Activated T-cell treated with anti-CD3 and anti-CD28 coated beads, Interleukin-2, amount 50 U/mL, for 24 hours (primary cell): Measurements from ENCODE around the gene NRL.

Source experiments
- DNase-seq: peaks from one replicate; pipeline ENCODE4 v3.0.0-alpha.2; 2020
- H3K27ac Mint-ChIP-seq: 2 replicates; pipeline ENCODE4 v1.8.0; 2020; ENCODE audit warnings: mild to moderate bottlenecking, mixed read lengths
- H3K27me3 Mint-ChIP-seq: 2 replicates; pipeline ENCODE4 v1.8.0; 2020; ENCODE audit warnings: mixed read lengths
- H3K36me3 Mint-ChIP-seq: 2 replicates; pipeline ENCODE4 v1.8.0; 2020; ENCODE audit warnings: low read depth, mixed read lengths
- H3K4me1 Mint-ChIP-seq: 2 replicates; pipeline ENCODE4 v1.8.0; 2020; ENCODE audit warnings: low read depth, mixed read lengths
- H3K4me3 Mint-ChIP-seq: 2 replicates; pipeline ENCODE4 v1.8.0; 2020; ENCODE audit warnings: mild to moderate bottlenecking, moderate library complexity, mixed read lengths
- H3K9me3 Mint-ChIP-seq: 2 replicates; pipeline ENCODE4 v1.8.0; 2020; ENCODE audit warnings: mixed read lengths

Gene NRL

DNA sequence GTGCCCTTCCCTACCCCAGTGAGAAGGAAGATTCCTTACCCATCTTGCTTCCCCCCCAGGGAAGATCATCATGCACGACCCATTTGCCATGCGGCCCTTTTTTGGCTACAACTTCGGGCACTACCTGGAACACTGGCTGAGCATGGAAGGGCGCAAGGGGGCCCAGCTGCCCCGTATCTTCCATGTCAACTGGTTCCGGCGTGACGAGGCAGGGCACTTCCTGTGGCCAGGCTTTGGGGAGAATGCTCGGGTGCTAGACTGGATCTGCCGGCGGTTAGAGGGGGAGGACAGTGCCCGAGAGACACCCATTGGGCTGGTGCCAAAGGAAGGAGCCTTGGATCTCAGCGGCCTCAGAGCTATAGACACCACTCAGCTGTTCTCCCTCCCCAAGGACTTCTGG is 11.3 kb downstream of the NRL start:
- peaks cover 65% of the 10 kb centered on the region for H3K36me3 Mint-ChIP-seq
- H3K4me3 Mint-ChIP-seq, result no peak overlapping the region
- H3K9me3 Mint-ChIP-seq, result no peaks in the 10 kb centered on the region
- no peak overlapping the region for H3K27ac Mint-ChIP-seq
- H3K27me3 Mint-ChIP-seq, result no peaks in the 10 kb centered on the region
- DNase-seq, result no peak
- H3K4me1 Mint-ChIP-seq, result peaks cover 8% of the 10 kb centered on the region

DNA sequence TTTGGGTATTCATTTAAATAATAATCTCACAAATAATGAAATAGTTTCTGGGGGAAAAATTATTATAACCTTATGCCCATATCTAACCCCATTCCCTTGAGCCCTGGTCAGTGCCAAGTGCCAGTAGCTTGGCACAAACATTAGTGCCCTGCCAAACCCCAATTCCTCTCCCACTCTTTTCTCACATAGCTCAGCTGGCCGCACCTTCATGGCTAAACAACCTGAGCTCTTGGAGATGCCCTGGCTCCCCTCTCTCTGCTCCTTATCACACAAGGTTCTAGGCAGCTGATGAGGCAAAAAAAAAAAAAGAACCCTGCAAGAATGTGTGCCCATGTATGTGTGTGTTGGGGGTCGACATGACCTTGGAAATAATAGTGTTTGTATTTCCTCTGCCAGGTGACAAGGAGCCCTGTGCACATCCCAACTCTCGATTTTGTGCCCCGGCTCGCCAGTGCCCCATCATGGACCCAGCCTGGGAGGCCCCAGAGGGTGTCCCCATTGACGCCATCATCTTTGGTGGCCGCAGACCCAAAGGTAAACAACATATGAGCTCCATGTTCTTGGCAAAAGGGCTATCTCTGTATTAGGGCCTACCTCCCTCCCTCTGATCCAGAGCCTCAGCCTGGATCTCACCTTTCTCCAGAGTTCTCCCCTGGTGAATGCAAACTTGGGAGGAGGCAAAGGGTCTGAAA is 12.2 kb downstream of the NRL start:
- no peak for DNase-seq
- Mint-ChIP-seq H3K27ac (no peak overlapping the region), H3K9me3 (no peaks in the 10 kb centered on the region), H3K36me3 (peaks cover 73% of the 10 kb centered on the region), H3K4me1 (peaks cover 4% of the 10 kb centered on the region), H3K4me3 (no peak overlapping the region), H3K27me3 (no peaks in the 10 kb centered on the region)

DNA sequence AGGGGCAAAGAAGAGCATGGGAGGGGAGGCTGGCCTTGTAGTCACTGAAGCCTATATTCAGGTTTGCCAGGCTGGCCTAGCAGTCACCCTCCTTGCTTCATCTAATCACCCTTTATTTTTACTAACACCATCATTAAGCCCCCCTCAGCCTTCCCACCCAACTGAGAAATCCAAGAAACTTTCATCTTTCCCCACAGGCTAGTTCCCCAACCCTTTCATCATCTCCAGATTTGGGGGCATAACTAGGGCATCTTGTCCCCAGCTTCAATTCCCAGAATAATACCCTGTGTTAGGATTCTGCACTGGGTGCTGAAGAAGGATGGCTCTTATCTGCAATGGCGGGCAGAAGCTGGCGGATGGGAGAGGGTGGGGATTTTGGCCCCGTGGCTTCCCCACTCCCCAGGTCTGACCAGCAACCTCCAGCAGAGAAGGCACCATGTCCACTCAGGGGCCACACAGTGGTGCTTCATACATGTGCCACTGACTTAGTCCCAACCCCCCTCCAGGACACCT is 13.7 kb downstream of the NRL start:
- Mint-ChIP-seq H3K36me3 (peaks cover 84% of the 10 kb centered on the region), H3K4me3 (no peak overlapping the region), H3K4me1 (peaks cover 10% of the 10 kb centered on the region), H3K27me3 (no peaks in the 10 kb centered on the region), H3K9me3 (no peaks in the 10 kb centered on the region), H3K27ac (no peak overlapping the region)
- no peak for DNase-seq

DNA sequence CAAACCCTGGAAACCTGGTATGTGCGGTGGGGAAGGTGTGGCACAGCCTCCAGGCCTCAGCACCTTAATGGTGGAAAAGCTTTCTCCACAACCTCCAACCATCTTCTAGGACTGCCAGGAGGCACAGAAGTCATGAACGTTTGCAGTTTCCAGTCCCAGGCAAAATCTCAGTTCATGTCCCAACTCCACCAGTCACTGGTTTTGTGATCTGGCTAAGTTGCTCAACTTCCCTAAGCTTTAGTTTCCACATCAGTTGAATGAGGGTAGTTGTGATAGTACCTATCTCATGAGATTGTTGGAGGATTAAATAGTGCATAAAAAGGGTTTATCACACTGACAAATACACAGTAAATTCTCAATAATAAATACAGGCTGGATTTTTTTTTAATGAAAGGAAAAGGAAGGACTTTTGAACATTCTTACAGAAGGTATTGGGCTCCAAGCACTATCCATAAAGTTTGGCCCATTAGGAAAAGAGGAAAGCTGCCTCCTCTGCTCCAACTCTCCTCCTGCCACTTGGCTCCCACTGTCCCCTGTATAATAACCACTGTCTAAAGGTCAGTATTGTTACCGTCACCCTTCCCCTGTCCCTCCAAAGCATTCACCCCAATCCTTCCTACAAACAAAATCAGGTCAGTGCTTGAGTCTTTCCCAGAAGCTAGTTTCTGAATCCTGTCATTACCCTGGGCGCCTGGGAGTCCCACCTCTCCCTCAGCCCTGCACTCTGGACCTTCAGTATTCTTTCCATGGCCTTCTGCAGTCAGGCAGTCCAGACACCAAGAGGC is 14.4 kb downstream of the NRL start:
- H3K36me3 Mint-ChIP-seq, result peaks cover 89% of the 10 kb centered on the region
- no peaks in the 10 kb centered on the region for H3K27me3 Mint-ChIP-seq
- H3K4me3 Mint-ChIP-seq, result no peak overlapping the region
- DNase-seq, result no peak
- no peaks in the 10 kb centered on the region for H3K9me3 Mint-ChIP-seq
- H3K27ac Mint-ChIP-seq, result peak overlapping the region; percentile 29
- peaks cover 13% of the 10 kb centered on the region for H3K4me1 Mint-ChIP-seq

DNA sequence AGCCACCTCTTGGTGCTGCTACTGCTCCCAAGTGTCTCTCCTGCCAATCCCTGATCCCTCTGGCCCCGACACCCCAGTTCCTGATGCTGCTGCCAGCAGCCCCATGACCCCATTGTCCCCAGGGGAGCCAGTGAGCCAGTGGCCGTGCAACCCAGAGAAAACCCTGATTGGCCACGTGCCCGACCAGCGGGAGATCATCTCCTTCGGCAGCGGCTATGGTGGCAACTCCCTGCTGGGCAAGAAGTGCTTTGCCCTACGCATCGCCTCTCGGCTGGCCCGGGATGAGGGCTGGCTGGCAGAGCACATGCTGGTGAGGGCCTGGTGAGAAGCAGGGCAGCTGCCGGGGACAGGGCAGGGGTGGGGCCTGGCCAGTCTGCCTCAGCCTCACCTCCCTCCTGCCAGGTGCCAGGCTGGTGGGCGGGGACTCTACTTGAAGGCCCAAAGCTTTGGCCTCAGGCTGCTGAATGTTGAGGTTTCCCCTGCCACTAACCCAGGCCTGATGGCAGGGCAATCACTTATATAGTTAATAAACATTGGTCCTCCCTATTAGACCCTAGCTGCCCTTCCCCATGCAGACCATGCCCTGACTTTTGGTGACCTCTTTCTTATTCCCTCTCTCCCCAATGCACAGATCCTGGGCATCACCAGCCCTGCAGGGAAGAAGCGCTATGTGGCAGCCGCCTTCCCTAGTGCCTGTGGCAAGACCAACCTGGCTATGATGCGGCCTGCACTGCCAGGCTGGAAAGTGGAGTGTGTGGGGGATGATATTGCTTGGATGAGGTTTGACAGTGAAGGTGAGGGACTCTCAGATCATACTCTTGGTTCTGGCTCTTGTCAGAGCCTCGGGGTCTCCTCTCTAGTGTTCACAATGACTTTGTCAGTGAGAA is 15.6 kb downstream of the NRL start:
- Mint-ChIP-seq H3K4me3 (no peak overlapping the region), H3K36me3 (peaks cover 88% of the 10 kb centered on the region), H3K9me3 (no peaks in the 10 kb centered on the region), H3K27ac (no peak overlapping the region), H3K27me3 (no peaks in the 10 kb centered on the region), H3K4me1 (peaks cover 15% of the 10 kb centered on the region)
- no peak for DNase-seq

DNA sequence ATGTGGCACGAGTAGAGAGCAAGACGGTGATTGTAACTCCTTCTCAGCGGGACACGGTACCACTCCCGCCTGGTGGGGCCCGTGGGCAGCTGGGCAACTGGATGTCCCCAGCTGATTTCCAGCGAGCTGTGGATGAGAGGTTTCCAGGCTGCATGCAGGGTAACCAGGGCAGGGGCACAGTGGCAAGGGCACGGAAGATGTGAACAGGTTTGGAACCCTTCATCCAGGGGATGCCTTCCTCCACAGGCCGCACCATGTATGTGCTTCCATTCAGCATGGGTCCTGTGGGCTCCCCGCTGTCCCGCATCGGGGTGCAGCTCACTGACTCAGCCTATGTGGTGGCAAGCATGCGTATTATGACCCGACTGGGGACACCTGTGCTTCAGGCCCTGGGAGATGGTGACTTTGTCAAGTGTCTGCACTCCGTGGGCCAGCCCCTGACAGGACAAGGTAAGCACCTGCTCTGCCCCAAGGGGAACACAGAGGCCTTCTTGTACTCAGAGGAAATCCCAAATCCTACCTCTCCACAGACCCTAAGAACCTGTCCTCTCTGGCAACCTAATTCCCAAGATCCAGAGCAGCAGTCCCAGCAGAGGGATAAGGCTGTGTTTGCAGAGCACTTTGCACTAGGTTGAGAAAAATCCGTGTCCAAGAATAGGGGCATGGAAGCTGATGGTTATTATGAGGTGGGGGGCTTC is 16.4 kb downstream of the NRL start:
- no peak overlapping the region for H3K4me3 Mint-ChIP-seq
- H3K4me1 Mint-ChIP-seq, result peaks cover 20% of the 10 kb centered on the region
- no peak for DNase-seq
- H3K36me3 Mint-ChIP-seq, result peaks cover 80% of the 10 kb centered on the region
- H3K27ac Mint-ChIP-seq, result peak overlapping the region; percentile 44
- H3K9me3 Mint-ChIP-seq, result no peaks in the 10 kb centered on the region
- H3K27me3 Mint-ChIP-seq, result no peaks in the 10 kb centered on the region

DNA sequence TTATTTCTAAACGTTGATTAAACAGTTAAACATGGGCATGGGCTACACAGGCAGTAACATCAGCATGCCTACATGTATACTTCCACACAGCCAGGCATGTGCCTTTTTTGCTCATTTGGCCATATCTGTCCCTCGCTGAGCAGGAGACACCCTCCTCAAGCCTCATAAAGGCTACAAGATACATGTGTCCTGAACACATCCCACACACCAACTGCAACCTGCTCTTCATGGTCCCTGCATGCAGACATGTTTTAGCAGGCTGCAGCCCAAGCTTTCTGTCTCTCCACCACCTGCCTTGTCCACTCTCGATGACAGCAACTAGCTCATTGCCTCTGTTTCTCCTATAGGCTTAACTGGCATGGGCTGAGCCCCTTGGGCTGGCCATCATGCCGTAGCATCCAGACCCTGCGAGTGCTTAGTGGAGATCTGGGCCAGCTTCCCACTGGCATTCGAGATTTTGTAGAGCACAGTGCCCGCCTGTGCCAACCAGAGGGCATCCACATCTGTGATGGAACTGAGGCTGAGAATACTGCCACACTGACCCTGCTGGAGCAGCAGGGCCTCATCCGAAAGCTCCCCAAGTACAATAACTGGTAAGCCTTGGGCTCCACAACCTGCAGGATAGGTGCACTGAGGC is 18.1 kb downstream of the NRL start:
- Mint-ChIP-seq H3K36me3 (peaks cover 67% of the 10 kb centered on the region), H3K4me1 (peaks cover 26% of the 10 kb centered on the region), H3K27me3 (no peaks in the 10 kb centered on the region)

DNA sequence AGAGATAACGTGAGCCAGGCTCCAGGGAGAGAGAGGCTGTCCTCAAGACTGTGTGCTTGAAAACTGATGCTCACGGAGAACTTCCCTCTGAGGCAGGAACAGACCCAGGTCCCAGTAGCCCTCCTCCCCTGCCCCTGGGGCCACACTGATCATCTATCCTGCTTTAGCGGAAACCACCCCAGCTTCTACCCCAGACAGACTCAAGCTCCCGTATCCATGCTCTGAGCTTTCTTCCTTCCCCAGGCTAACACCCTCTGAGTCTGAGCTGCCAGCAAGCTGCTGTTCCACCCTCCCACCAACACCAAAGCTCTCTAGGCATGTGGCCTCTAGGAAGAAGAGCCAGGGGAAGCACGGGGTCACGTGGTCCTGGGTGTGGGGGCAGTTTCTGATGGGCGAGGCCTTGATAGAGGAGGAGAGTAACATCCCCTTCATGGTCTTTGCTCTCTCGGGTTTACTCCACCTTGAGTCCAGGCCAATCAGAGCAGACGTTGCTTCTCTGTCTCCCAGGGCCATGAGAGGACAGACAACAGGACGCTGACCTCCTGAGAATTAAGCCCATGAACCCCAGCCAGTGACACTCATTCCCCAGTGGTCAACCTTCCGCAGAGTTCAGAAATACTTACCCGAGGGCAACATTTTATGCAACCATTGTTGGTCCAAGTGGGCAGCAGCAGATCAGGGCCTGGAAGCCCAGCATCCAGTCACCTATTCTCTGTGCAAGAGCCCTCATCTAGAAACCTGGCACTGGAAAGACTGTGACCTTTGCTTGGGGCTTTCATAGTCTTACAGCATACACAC is 19.3 kb downstream of the NRL start:
- DNase-seq, result peak; percentile 76
- Mint-ChIP-seq H3K27me3 (no peaks in the 10 kb centered on the region), H3K36me3 (peaks cover 55% of the 10 kb centered on the region), H3K4me3 (peak overlapping the region; percentile 95), H3K27ac (peak overlapping the region; percentile 97), H3K4me1 (peaks cover 28% of the 10 kb centered on the region), H3K9me3 (no peaks in the 10 kb centered on the region)

More for the DNA sequence above, 18.1 kb downstream of the NRL start:
- no peak for DNase-seq
- Mint-ChIP-seq H3K9me3 (no peaks in the 10 kb centered on the region), H3K4me3 (peak overlapping the region; percentile 45), H3K27ac (peak overlapping the region; percentile 57)

DNA sequence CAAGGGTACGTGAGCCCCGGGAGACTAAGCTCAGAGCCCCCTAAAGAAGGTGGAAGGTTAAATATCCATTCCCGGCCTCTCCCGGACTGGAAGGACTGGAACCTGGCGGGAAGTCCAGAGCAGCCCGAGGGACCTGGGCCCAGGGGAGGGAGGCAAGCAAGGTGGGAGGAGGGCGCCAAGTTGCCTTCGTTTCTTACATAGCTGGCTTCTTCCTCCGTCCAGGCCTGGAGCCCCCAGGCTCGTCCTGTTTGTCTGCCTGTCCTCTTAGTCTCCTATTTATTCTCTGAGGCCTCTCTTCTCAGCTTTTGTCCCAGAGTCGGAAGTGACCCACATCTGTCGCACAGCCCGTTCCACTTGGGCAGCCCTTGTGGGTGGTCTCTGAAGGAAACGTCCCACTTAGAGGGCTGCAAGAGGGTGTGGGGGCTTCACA is 19.9 kb downstream of the NRL start:
- H3K4me3 Mint-ChIP-seq, result peak overlapping the region; percentile 95
- H3K4me1 Mint-ChIP-seq, result peaks cover 30% of the 10 kb centered on the region
- H3K36me3 Mint-ChIP-seq, result peaks cover 49% of the 10 kb centered on the region
- H3K27ac Mint-ChIP-seq, result peak overlapping the region; percentile 97
- H3K27me3 Mint-ChIP-seq, result no peaks in the 10 kb centered on the region
- no peaks in the 10 kb centered on the region for H3K9me3 Mint-ChIP-seq
- no peak for DNase-seq

DNA sequence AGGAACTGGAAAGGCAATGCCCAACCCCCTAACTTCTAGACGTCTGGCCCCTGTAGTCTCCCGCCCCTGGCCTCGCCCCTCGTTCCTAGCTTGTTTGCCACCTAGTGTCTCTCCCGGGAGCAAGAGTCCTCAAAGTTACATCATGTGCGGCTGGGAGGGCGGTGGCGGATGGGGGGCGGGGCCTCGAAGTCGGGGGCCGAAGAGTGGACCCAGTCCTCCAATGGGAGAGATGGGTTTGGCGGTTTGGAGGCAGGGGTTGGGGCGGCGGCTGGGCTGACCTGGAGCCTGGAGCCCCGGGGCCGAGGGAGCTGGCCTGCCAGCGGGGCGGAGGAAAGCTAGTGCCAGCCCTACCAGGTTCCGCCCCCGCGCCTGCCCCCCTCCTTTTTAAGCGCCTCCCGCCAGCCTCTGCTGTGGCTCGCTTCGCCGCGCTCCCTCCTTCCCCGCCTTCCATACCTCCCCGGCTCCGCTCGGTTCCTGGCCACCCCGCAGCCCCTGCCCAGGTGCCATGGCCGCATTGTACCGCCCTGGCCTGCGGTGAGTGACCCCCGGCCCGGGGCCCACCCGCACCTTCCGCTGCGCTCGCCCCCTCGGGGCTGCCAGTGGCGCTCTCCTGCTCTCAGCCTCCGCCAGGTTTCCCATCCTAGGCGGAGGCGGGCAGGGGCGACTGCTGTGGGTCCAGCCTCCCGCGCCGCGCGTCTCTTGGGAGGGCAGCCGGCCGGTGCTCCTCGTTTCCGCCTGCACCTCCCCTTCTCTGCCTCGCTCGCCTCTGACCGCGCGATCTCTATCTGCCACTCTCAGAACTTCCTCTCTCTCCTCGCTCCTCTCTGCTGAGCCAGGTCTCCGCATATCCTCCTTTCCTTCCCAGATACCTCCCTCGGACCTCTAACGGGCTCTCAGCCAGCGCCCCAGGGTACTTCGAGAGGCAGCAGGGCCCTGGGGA is 20.6 kb downstream of the NRL start, which contains the start of gene PCK2:
Gene PCK2 (plus strand): TSS at position 411 of the 940 bp plus-strand sequence. CDS start 95 bp downstream, at position 506.
- Mint-ChIP-seq H3K4me1 (peaks cover 31% of the 10 kb centered on the region), H3K27me3 (no peaks in the 10 kb centered on the region), H3K27ac (peak within 1 kb of the TSS; percentile 97)

DNA sequence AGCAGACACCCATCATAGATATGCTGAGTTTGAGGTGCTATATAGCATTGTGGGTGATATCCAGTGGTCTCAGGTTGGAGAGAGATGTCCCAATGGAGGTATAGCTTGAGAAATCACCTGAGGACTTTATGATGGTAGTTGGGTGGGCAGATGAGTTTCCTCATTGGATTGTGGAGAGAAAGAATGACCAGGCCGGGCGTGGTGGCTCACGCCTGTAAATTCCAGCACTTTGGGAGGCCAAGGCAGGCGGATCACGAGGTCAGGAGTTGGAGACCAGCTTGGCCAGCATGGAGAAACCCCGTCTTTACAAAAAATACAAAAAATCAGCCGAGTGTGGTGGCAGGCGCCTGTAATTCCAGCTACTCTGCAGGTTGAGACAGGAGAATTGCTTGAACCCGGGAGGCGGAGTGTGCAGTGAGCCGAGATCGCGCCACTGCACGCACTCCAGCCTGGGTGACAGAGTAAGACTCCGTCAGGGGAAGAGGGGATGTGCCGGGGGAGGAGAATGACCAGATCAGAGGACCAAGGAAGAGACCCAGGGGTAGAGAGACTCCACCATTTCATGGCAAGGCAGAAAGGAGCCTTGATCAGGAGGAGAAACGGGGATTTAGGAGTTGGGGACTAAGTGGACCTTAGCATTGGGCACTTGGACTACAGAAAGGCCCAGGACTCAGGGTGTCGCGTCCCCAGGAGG is 21.4 kb downstream of the NRL start:
- H3K36me3 Mint-ChIP-seq, result peaks cover 34% of the 10 kb centered on the region

More for the DNA sequence above, 20.6 kb downstream of the NRL start, which contains the start of gene PCK2:
- Mint-ChIP-seq H3K9me3 (no peaks in the 10 kb centered on the region), H3K4me3 (peak within 1 kb of the TSS; percentile 95), H3K36me3 (peaks cover 42% of the 10 kb centered on the region)
- DNase-seq, result peak; percentile 91

More for the DNA sequence above, 21.4 kb downstream of the NRL start:
- Mint-ChIP-seq H3K4me1 (peaks cover 31% of the 10 kb centered on the region), H3K27me3 (no peaks in the 10 kb centered on the region), H3K27ac (peak overlapping the region; percentile 97), H3K4me3 (peak overlapping the region; percentile 95), H3K9me3 (no peaks in the 10 kb centered on the region)
- peak; percentile 30 for DNase-seq
